Breast epithelium (tissue), 3 donors: ENCODE data around the gene SIX5.
"Not testable (repeated sequence)": the region's sequence is repeated elsewhere in the genome, so short reads cannot be mapped to it uniquely, and the experiment has no call there.

Experiments
- POLR2A ChIP-seq: fragments of 450-650 bp; IDR thresholded peaks from one replicate; pipeline ENCODE4 v1.6.1; 2016; ENCODE audit warnings: antibody characterized with exemption, mild to moderate bottlenecking, moderate library complexity
- TF ChIP-seq, protein P1 (sequence below), 3 donors: fragments of 450-650 bp; IDR thresholded peaks; one replicate each; pipeline ENCODE4 v1.5.1; 2016 to 2017; ENCODE audit warnings: antibody characterized with exemption in 3 of 3, mild to moderate bottlenecking in 3 of 3, moderate library complexity in 3 of 3

DNA sequence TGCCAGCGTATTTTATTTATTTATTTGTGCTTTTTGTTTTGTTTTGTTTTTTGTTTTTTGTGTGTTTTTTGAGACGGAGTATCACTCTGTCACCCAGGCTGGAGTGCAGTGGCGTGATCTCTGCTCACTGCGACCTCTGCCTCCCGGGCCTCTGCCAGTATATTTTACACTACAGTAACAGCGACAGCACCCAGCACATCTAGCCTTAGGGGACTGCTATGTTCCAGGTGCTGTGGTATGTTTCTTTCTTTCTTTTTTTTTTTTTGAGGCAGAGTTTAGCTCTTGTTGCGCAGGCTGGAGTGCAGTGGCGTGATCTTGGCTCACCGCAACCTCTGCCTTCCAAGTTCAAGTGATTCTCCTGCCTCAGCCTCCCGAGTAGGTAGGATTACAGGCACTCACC, 17.6 kb downstream of the SIX5 start:
- TF ChIP-seq POLR2A, result not testable (repeated sequence)
- TF ChIP-seq, protein P1, sequence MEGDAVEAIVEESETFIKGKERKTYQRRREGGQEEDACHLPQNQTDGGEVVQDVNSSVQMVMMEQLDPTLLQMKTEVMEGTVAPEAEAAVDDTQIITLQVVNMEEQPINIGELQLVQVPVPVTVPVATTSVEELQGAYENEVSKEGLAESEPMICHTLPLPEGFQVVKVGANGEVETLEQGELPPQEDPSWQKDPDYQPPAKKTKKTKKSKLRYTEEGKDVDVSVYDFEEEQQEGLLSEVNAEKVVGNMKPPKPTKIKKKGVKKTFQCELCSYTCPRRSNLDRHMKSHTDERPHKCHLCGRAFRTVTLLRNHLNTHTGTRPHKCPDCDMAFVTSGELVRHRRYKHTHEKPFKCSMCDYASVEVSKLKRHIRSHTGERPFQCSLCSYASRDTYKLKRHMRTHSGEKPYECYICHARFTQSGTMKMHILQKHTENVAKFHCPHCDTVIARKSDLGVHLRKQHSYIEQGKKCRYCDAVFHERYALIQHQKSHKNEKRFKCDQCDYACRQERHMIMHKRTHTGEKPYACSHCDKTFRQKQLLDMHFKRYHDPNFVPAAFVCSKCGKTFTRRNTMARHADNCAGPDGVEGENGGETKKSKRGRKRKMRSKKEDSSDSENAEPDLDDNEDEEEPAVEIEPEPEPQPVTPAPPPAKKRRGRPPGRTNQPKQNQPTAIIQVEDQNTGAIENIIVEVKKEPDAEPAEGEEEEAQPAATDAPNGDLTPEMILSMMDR (IDR thresholded peaks at IDR 0.05), result not testable (repeated sequence)
